Mesenchymal stem cell (in vitro differentiated cells and primary cell): ENCODE data around the gene EFCAB9.

Source experiments
- DNase-seq: peaks from one replicate; pipeline ENCODE4 v3.0.0-alpha.2; 2013
- H2AFZ ChIP-seq: one replicate; pipeline ENCODE4 v1.6.1; 2013; ENCODE audit warnings: low read depth, mild to moderate bottlenecking, control low read depth, inconsistent platforms, low read length, moderate library complexity
- H2AK5ac ChIP-seq: 2 replicates; pipeline ENCODE4 v1.6.1; 2013; ENCODE audit warnings: low read length, moderate library complexity, mild to moderate bottlenecking, inconsistent platforms; ENCODE audit not compliant: severe bottlenecking
- H2BK120ac ChIP-seq: one replicate; pipeline ENCODE4 v1.6.1; 2013; ENCODE audit warnings: low read depth, mild to moderate bottlenecking, inconsistent platforms, low read length, moderate library complexity
- H2BK12ac ChIP-seq, 2 experiments: one replicate each; pipeline ENCODE4 v1.6.1; 2013; ENCODE audit warnings: inconsistent platforms in 2 of 2, low read length in 2 of 2, mild to moderate bottlenecking in 2 of 2, moderate library complexity in 2 of 2, control low read depth in 1 of 2
- H2BK15ac ChIP-seq: one replicate; pipeline ENCODE4 v1.6.1; 2013; ENCODE audit warnings: mild to moderate bottlenecking, low read depth, inconsistent platforms; ENCODE audit not compliant: poor library complexity, severe bottlenecking
- H2BK5ac ChIP-seq: 2 replicates; pipeline ENCODE4 v1.6.1; 2013; ENCODE audit warnings: low read depth, mild to moderate bottlenecking, low read length, control low read depth, inconsistent platforms; ENCODE audit not compliant: poor library complexity, severe bottlenecking
- H3K14ac ChIP-seq, 2 experiments: one replicate each; pipeline ENCODE4 v1.6.1; 2013; ENCODE audit warnings: inconsistent platforms in 2 of 2, low read length in 2 of 2, control low read depth in 1 of 2, mild to moderate bottlenecking in 1 of 2, moderate library complexity in 1 of 2
- H3K18ac ChIP-seq, 2 experiments: one replicate each; pipeline ENCODE4 v1.6.1; 2013; ENCODE audit warnings: inconsistent platforms in 2 of 2, low read length in 2 of 2, control low read depth in 1 of 2, low read depth in 1 of 2, mild to moderate bottlenecking in 1 of 2
- H3K23ac ChIP-seq, 2 experiments: one replicate each; pipeline ENCODE4 v1.6.1; 2013; ENCODE audit warnings: inconsistent platforms in 2 of 2, low read length in 2 of 2, mild to moderate bottlenecking in 2 of 2, moderate library complexity in 2 of 2, control low read depth in 1 of 2
- H3K27ac ChIP-seq: 2 replicates; pipeline ENCODE4 v1.5.1; 2013; ENCODE audit warnings: mild to moderate bottlenecking, moderate library complexity, low read length, control low read depth, inconsistent platforms; ENCODE audit not compliant: poor library complexity, severe bottlenecking
- H3K27me3 ChIP-seq, 2 experiments: 2 replicates each; pipeline versions ENCODE4 v1.6.1 to v1.7.0; 2013; ENCODE audit warnings: low read length in 2 of 2, mild to moderate bottlenecking in 2 of 2, moderate library complexity in 2 of 2, control low read depth in 1 of 2, inconsistent platforms in 1 of 2; ENCODE audit not compliant: control insufficient read depth in 1 of 2, insufficient read depth in 1 of 2
- H3K36me3 ChIP-seq, 2 experiments: 2 replicates each; pipeline versions ENCODE4 v1.6.1 to v1.7.0; 2013; ENCODE audit warnings: low read length in 2 of 2, control low read depth in 1 of 2, inconsistent platforms in 1 of 2, low read depth in 1 of 2, mild to moderate bottlenecking in 1 of 2; ENCODE audit not compliant: insufficient read depth in 2 of 2, control insufficient read depth in 1 of 2
- H3K4ac ChIP-seq, 2 experiments: one replicate each; pipeline ENCODE4 v1.6.1; 2013; ENCODE audit warnings: inconsistent platforms in 2 of 2, low read length in 2 of 2, mild to moderate bottlenecking in 2 of 2, moderate library complexity in 2 of 2, control low read depth in 1 of 2, low read depth in 1 of 2
- H3K4me1 ChIP-seq: 2 replicates; pipeline ENCODE4 v1.6.1; 2013; ENCODE audit warnings: low read depth, low read length, control low read depth; ENCODE audit not compliant: control insufficient read depth, insufficient read depth
- H3K4me2 ChIP-seq: 2 replicates; pipeline ENCODE4 v1.6.1; 2013; ENCODE audit warnings: low read length, mild to moderate bottlenecking, inconsistent platforms; ENCODE audit not compliant: poor library complexity, severe bottlenecking
- H3K4me3 ChIP-seq, 2 experiments: 2 replicates each; pipeline versions ENCODE4 v1.5.1 to v1.7.0; 2013; ENCODE audit warnings: low read length in 2 of 2, mild to moderate bottlenecking in 2 of 2, control low read depth in 1 of 2, low read depth in 1 of 2; ENCODE audit not compliant: insufficient read depth in 1 of 2
- H3K79me1 ChIP-seq: replicated peaks from 2 replicates; pipeline ENCODE4 v1.6.1; 2013; ENCODE audit warnings: mild to moderate bottlenecking, control low read depth, low read length, inconsistent platforms; ENCODE audit not compliant: poor library complexity, severe bottlenecking
- H3K9ac ChIP-seq: 2 replicates; pipeline ENCODE4 v1.7.0; 2013; ENCODE audit warnings: mild to moderate bottlenecking, low read length, moderate library complexity
- H3K9me3 ChIP-seq: 2 replicates; pipeline ENCODE4 v1.7.0; 2013; ENCODE audit warnings: mild to moderate bottlenecking, low read length; ENCODE audit not compliant: control insufficient read depth
- H4K8ac ChIP-seq: one replicate; pipeline ENCODE4 v1.6.1; 2013; ENCODE audit warnings: inconsistent platforms, mild to moderate bottlenecking, low read length, moderate library complexity
- H4K91ac ChIP-seq: one replicate; pipeline ENCODE4 v1.6.1; 2013; ENCODE audit warnings: mild to moderate bottlenecking, low read length, inconsistent platforms
- WGBS: methylation state at CpG from one replicate; pipeline ENCODE4 v1.1.7; 2013; ENCODE audit warnings: mixed read lengths; 5-methylcytosine and 5-hydroxymethylcytosine counted together

The EFCAB9 gene

GRCh38 chr5:172145870-172146747 is 47.9 kb upstream of the EFCAB9 start:
- peaks cover 21 to 24% of the 10 kb centered on the region in 2 experiments for H3K36me3 ChIP-seq
- no peak overlapping the region for H3K4me2 ChIP-seq
- no peak overlapping the region for H3K14ac ChIP-seq
- H2BK12ac ChIP-seq, result peak overlapping the region in 1 of 2 experiments; percentile 10
- no peak overlapping the region for H2AFZ ChIP-seq
- no peak for DNase-seq
- WGBS, result 84% methylated on average over 21 of the region's 21 CpGs
- H3K4me1 ChIP-seq, result peaks cover 48% of the 10 kb centered on the region
- H4K91ac ChIP-seq, result no peak overlapping the region
- H3K18ac ChIP-seq, result no peak overlapping the region
- peak overlapping the region; percentile 32 for H2AK5ac ChIP-seq
- peak overlapping the region in 1 of 2 experiments; percentile 60 for H3K23ac ChIP-seq
- H3K27me3 ChIP-seq, result no peaks in the 10 kb centered on the region
- H2BK5ac ChIP-seq, result no peak overlapping the region
- peak overlapping the region in 1 of 2 experiments; percentile 18 for H3K4me3 ChIP-seq
- H3K9ac ChIP-seq, result no peak overlapping the region
- no peaks in the 10 kb centered on the region for H3K9me3 ChIP-seq
- no peak overlapping the region for H2BK15ac ChIP-seq
- peaks cover 24% of the 10 kb centered on the region for H3K79me1 ChIP-seq
- H3K27ac ChIP-seq, result peak overlapping the region; percentile 10
- no peak overlapping the region for H4K8ac ChIP-seq
- peak overlapping the region in 1 of 2 experiments; percentile 20 for H3K4ac ChIP-seq
- H2BK120ac ChIP-seq, result no peak overlapping the region

- Histone ChIP-seq H3K18ac (no peak overlapping the region), H2AK5ac (no peak overlapping the region), H4K91ac (no peak overlapping the region), H3K4me1 (peaks cover 43% of the 10 kb centered on the region), H3K4me3 (no peak overlapping the region), H4K8ac (no peak overlapping the region), H2BK120ac (no peak overlapping the region), H3K14ac (no peak overlapping the region), H3K9me3 (no peaks in the 10 kb centered on the region), H2BK12ac (no peak overlapping the region), H3K9ac (no peak overlapping the region), H3K27ac (no peak overlapping the region), H3K4me2 (no peak overlapping the region), H3K27me3 (no peaks in the 10 kb centered on the region), H2AFZ (no peak overlapping the region), H3K4ac (no peak overlapping the region), H3K36me3 (peaks cover 24 to 27% of the 10 kb centered on the region in 2 experiments), H2BK15ac (no peak overlapping the region), H2BK5ac (no peak overlapping the region), H3K79me1 (peaks cover 24% of the 10 kb centered on the region), H3K23ac (no peak overlapping the region)
- no peak for DNase-seq
- 97% methylated on average over 8 of the region's 9 CpGs for WGBS
Observed at GRCh38 chr5:172146748-172147092, 47.3 kb upstream of the EFCAB9 start.

- Histone ChIP-seq H2BK15ac (no peak overlapping the region), H3K27me3 (no peaks in the 10 kb centered on the region), H4K91ac (no peak overlapping the region), H3K4me2 (no peak overlapping the region), H3K4me1 (peaks cover 40% of the 10 kb centered on the region), H3K27ac (no peak overlapping the region), H3K4me3 (no peak overlapping the region), H3K14ac (peak overlapping the region in 1 of 2 experiments; percentile 26), H4K8ac (peak overlapping the region; percentile 12), H2BK12ac (no peak overlapping the region), H2BK5ac (no peak overlapping the region), H2BK120ac (no peak overlapping the region), H2AK5ac (no peak overlapping the region), H3K36me3 (peaks cover 27 to 35% of the 10 kb centered on the region in 2 experiments), H3K79me1 (peaks cover 24% of the 10 kb centered on the region), H3K9ac (no peak overlapping the region), H2AFZ (no peak overlapping the region), H3K9me3 (no peaks in the 10 kb centered on the region), H3K23ac (no peak overlapping the region), H3K4ac (no peak overlapping the region), H3K18ac (no peak overlapping the region)
- WGBS, result 95% methylated on average over 10 of the region's 10 CpGs
- DNase-seq, result no peak
Observed at GRCh38 chr5:172147857-172148256, 46.1 kb upstream of the EFCAB9 start.

- Histone ChIP-seq H2AK5ac (no peak overlapping the region), H4K8ac (no peak overlapping the region), H2AFZ (no peak overlapping the region), H3K4me1 (peaks cover 35% of the 10 kb centered on the region), H3K36me3 (peaks cover 28 to 37% of the 10 kb centered on the region in 2 experiments), H2BK5ac (no peak overlapping the region), H3K4ac (no peak overlapping the region), H3K27ac (no peak overlapping the region), H2BK12ac (no peak overlapping the region), H3K27me3 (no peaks in the 10 kb centered on the region), H3K9ac (no peak overlapping the region), H3K14ac (no peak overlapping the region), H3K23ac (no peak overlapping the region), H4K91ac (no peak overlapping the region), H3K4me2 (no peak overlapping the region), H2BK120ac (no peak overlapping the region), H3K9me3 (no peaks in the 10 kb centered on the region), H3K4me3 (no peak overlapping the region), H3K18ac (no peak overlapping the region), H2BK15ac (no peak overlapping the region), H3K79me1 (peaks cover 23% of the 10 kb centered on the region)
- WGBS, result 99% methylated on average over 8 of the region's 9 CpGs
- DNase-seq, result no peak
Observed at GRCh38 chr5:172148381-172148780, 45.6 kb upstream of the EFCAB9 start.
